Measurements from ENCODE around the gene C16orf78.

The C16orf78 gene, protein sequence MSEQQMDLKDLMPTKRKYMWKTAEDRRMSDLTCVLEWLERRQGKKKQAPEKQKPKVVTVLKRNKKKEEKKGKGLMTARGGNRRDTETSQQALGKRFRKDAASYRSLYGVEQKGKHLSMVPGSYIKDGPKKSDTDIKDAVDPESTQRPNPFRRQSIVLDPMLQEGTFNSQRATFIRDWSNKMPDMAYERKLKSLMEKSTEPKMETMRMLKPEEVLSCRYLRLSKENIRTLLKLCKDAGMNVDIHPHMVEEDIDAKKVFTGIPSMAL

DNA sequence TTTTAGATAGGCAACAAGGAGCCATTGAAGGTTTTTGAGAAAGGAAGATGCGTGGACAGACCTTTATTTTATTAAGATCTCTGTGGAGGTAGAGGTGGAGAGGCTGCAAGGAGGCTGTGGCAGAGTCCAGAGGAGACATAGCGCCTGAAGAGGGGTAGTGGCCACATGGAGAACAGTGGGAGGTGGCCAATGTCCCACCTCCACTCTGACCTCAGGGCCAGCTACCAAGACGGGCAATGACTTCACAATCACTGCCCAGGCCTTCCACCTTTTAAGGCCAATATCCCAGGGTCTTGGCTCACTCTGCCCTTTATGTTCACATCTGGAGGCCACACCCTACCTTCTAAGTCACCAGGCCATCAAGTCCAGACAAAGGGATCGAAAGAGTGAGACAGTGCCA lies at the start of gene C16orf78:
TSS of gene C16orf78 (plus strand) at position 301 of the 400 bp plus-strand sequence. CDS start 136 bp downstream, outside the sequence.
- TF ChIP-seq, protein P1, sequence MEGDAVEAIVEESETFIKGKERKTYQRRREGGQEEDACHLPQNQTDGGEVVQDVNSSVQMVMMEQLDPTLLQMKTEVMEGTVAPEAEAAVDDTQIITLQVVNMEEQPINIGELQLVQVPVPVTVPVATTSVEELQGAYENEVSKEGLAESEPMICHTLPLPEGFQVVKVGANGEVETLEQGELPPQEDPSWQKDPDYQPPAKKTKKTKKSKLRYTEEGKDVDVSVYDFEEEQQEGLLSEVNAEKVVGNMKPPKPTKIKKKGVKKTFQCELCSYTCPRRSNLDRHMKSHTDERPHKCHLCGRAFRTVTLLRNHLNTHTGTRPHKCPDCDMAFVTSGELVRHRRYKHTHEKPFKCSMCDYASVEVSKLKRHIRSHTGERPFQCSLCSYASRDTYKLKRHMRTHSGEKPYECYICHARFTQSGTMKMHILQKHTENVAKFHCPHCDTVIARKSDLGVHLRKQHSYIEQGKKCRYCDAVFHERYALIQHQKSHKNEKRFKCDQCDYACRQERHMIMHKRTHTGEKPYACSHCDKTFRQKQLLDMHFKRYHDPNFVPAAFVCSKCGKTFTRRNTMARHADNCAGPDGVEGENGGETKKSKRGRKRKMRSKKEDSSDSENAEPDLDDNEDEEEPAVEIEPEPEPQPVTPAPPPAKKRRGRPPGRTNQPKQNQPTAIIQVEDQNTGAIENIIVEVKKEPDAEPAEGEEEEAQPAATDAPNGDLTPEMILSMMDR (IDR thresholded peaks at IDR 0.05; ENCODE audit: insufficient read depth, low read depth, low read length, missing control alignments), result no peak
- DNase-seq (ENCODE audit: low read depth), result no peak
- no peak within 1 kb of the TSS for H3K4me3 ChIP-seq (ENCODE audit: low read depth, low read length)

DNA sequence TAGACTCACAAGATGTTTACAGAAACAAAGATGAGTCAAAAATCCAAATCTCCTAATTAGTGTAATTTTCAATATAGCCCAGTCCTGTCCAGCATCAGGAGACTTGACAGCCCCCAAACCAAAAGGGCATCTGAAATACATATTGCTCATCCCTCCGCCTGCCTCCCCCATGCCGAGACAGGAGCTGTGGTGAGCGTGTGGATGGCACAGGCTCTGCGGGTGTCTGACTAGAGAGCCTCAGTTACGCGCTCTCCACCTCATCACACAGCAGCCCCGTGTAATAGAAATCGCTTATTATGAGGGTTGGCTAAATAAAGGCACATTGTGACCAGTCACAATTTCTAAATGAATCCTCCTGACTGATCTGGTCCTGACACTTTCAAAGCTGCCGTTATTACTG lies 48.9 kb upstream of the C16orf78 start:
- no peak for DNase-seq (ENCODE audit: low read depth)
- TF ChIP-seq, protein P1 (IDR thresholded peaks at IDR 0.05; ENCODE audit: insufficient read depth, low read depth, low read length, missing control alignments), result no peak
- no peak overlapping the region for H3K4me3 ChIP-seq (ENCODE audit: low read depth, low read length)

DNA sequence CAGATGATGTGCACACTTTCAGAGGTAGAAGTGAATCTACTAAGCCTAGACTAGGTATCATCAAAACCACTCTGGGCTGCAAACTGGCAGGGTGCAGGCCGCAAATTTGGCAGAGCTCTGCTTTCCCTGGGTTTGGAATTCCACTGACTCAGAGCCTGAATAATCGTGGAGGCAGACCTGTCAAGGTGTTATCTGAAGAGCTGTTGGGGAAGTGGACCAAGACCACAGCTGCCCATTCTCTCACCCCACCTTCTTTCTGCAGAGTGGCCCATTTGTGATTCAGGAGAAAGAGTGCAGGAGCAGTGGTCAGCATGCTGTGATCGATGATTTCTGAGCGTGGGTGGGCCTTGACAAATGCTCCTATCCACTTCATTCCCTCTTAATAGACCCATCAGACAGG lies 46.1 kb upstream of the C16orf78 start:
- no peak overlapping the region for H3K4me3 ChIP-seq (ENCODE audit: low read depth, low read length)
- TF ChIP-seq, protein P1 (IDR thresholded peaks at IDR 0.05; ENCODE audit: insufficient read depth, low read depth, low read length, missing control alignments), result no peak

DNA sequence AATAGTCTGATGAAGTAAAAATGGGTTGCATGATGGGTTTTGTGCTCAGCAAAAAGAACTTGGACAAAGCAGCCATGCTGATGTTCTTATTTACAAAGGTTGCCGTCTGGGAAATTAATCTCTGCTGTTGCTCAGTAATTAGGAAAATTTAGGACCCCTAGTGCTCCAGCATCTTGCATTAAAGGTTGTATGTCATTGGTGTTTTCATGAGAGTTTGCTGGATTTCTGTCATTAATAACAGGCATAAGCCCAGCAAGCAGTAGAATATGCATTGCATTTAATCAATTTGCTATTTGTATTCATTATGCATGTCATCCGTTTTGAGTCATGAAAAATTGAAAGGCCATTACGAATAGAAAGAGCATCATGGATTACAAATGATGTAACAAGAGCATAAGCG lies 45.3 kb upstream of the C16orf78 start:
- TF ChIP-seq, protein P1 (IDR thresholded peaks at IDR 0.05; ENCODE audit: insufficient read depth, low read depth, low read length, missing control alignments), result no peak
- H3K4me3 ChIP-seq (ENCODE audit: low read depth, low read length), result no peak overlapping the region
- DNase-seq (ENCODE audit: low read depth), result no peak

More for the DNA sequence above, 46.1 kb upstream of the C16orf78 start:
- no peak for DNase-seq (ENCODE audit: low read depth)

DNA sequence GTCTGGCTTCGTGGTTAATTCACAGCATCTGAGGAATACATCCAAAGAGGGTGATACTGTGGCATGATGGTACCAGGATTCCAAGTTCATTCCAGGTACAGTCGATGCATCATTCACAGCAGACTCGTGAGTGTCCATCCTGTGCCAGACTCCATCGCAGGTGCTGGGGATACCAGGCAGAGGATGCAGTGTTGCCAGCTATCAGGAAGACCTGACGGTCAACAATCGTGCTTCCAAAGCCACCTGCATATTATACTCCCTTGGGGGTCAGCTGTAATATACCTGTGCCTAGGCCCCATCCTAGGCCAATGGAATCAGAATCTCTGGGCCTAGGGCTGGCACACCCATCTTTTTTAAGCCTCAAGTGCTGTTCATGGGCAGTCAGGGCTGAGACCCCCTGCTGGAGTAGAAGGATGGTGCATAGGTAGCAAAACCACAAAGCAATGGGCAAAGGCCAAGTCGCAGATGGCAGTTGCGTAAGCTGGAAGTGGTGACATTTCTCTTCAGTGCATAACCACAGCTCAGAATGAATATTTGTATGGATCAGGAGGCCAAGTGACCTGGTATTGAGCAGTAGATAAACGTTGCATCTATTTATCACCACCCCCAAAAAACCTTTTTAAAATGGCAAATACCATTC lies 42.9 kb upstream of the C16orf78 start:
- no peak for DNase-seq (ENCODE audit: low read depth)
- TF ChIP-seq, protein P1 (IDR thresholded peaks at IDR 0.05; ENCODE audit: insufficient read depth, low read depth, low read length, missing control alignments), result no peak
- H3K4me3 ChIP-seq (ENCODE audit: low read depth, low read length), result no peak overlapping the region

DNA sequence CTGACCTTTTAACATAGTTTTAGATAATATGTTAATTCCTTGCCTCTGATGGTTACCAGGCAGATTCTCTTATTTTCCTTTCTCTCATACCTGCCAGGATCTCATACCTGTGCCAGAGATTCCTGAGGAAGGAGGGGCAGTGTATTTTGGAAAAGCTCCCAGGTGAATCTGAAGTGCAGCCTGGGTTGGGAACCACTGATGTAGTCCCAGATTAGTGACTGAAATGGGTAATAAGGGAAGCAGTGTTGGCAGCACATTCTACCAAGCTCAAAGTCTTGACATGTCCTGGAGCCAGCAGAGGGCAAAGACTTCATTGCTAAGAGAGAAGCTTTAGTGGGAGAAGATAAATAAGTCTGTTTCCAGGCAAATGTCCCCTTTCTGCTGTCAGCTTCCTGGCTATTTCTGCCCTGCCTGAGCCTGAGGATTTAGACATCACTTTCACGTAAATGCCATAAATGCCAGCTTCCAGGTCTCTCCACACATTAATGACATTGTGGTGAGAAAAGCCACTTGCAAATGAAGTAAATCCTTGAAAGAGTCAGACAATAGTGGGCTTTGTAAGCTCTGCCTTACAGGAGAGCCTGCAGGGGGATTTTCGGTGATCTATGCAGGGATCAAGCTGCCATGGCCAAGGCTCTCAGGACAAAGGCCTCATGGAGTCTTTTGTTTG lies 40.9 kb upstream of the C16orf78 start:
- DNase-seq (ENCODE audit: low read depth), result no peak
- H3K4me3 ChIP-seq (ENCODE audit: low read depth, low read length), result no peak overlapping the region
- TF ChIP-seq, protein P1 (IDR thresholded peaks at IDR 0.05; ENCODE audit: insufficient read depth, low read depth, low read length, missing control alignments), result no peak
